ENCODE data around the gene TCF4.

The TCF4 gene

GRCh38 chr18:55365342-55365741, 222.7 kb downstream of the TCF4 start:
- TF ChIP-seq CTCF (IDR thresholded peaks at IDR 0.05), result no peak
- no peaks in the 10 kb centered on the region for H3K27me3 Mint-ChIP-seq (ENCODE audit: low read depth, poor library complexity)
- H3K36me3 Mint-ChIP-seq (ENCODE audit: low read depth), result peaks cover 36% of the 10 kb centered on the region
- H3K9me3 Mint-ChIP-seq, result no peaks in the 10 kb centered on the region
- no peak for DNase-seq
- no peak overlapping the region for H3K4me3 Mint-ChIP-seq
- peaks cover 5% of the 10 kb centered on the region for H3K4me1 Mint-ChIP-seq
- H3K27ac Mint-ChIP-seq, result no peak overlapping the region

GRCh38 chr18:55362303-55362702, 225.7 kb downstream of the TCF4 start:
- TF ChIP-seq CTCF (IDR thresholded peaks at IDR 0.05), result no peak
- H3K36me3 Mint-ChIP-seq (ENCODE audit: low read depth), result peaks cover 33% of the 10 kb centered on the region
- DNase-seq, result no peak
- peaks cover 5% of the 10 kb centered on the region for H3K4me1 Mint-ChIP-seq
- no peaks in the 10 kb centered on the region for H3K9me3 Mint-ChIP-seq
- H3K27ac Mint-ChIP-seq, result no peak overlapping the region
- H3K4me3 Mint-ChIP-seq, result no peak overlapping the region
- no peaks in the 10 kb centered on the region for H3K27me3 Mint-ChIP-seq (ENCODE audit: low read depth, poor library complexity)

GRCh38 chr18:55361492-55362250, 226.3 kb downstream of the TCF4 start:
- Mint-ChIP-seq H3K4me3 (no peak overlapping the region), H3K9me3 (no peaks in the 10 kb centered on the region), H3K36me3 (ENCODE audit: low read depth) (peaks cover 33% of the 10 kb centered on the region), H3K27me3 (ENCODE audit: low read depth, poor library complexity) (no peaks in the 10 kb centered on the region), H3K4me1 (peaks cover 5% of the 10 kb centered on the region), H3K27ac (no peak overlapping the region)
- TF ChIP-seq CTCF (IDR thresholded peaks at IDR 0.05), result no peak
- DNase-seq, result no peak

- H3K4me1 Mint-ChIP-seq, result peaks cover 9% of the 10 kb centered on the region
- no peaks in the 10 kb centered on the region for H3K27me3 Mint-ChIP-seq (ENCODE audit: low read depth, poor library complexity)
- no peak for DNase-seq
- no peaks in the 10 kb centered on the region for H3K9me3 Mint-ChIP-seq
- H3K36me3 Mint-ChIP-seq (ENCODE audit: low read depth), result peaks cover 33% of the 10 kb centered on the region
- no peak overlapping the region for H3K27ac Mint-ChIP-seq
- no peak for TF ChIP-seq CTCF (IDR thresholded peaks at IDR 0.05)
- no peak overlapping the region for H3K4me3 Mint-ChIP-seq
These were observed 227.9 kb downstream of the TCF4 start for GRCh38 chr18:55360061-55360460.

GRCh38 chr18:55356815-55357214, 231.2 kb downstream of the TCF4 start:
- Mint-ChIP-seq H3K36me3 (ENCODE audit: low read depth) (peaks cover 24% of the 10 kb centered on the region), H3K9me3 (no peaks in the 10 kb centered on the region), H3K27ac (no peak overlapping the region), H3K27me3 (ENCODE audit: low read depth, poor library complexity) (no peaks in the 10 kb centered on the region), H3K4me3 (no peak overlapping the region), H3K4me1 (peaks cover 26% of the 10 kb centered on the region)
- DNase-seq, result no peak
- no peak for TF ChIP-seq CTCF (IDR thresholded peaks at IDR 0.05)

DNA sequence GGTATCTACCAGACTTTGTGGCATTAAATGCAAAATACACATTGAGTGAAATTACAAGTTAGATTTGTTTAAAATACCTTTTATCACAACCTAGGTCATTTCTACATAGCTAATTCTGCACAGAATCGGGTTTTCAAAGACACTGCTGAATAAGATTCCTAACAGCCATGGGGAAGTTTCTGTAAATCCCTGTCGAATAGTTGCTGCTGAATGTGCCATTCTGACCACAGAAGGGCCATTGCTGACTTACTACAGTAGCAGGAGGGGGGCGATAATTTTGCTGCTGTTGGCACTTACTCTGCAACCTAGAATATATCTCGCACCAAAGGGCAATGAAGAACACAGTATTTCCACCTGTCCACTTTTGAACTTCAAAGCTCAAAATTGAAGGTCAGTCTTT, 232.8 kb downstream of the TCF4 start:
- no peaks in the 10 kb centered on the region for H3K9me3 Mint-ChIP-seq
- H3K27ac Mint-ChIP-seq, result no peak overlapping the region
- no peak for DNase-seq
- peaks cover 14% of the 10 kb centered on the region for H3K36me3 Mint-ChIP-seq (ENCODE audit: low read depth)
- H3K27me3 Mint-ChIP-seq (ENCODE audit: low read depth, poor library complexity), result no peaks in the 10 kb centered on the region
- H3K4me1 Mint-ChIP-seq, result peaks cover 41% of the 10 kb centered on the region
- no peak for TF ChIP-seq CTCF (IDR thresholded peaks at IDR 0.05)
- no peak overlapping the region for H3K4me3 Mint-ChIP-seq
